ENCODE results near the gene CDKL5.

CDKL5 gene

DNA sequence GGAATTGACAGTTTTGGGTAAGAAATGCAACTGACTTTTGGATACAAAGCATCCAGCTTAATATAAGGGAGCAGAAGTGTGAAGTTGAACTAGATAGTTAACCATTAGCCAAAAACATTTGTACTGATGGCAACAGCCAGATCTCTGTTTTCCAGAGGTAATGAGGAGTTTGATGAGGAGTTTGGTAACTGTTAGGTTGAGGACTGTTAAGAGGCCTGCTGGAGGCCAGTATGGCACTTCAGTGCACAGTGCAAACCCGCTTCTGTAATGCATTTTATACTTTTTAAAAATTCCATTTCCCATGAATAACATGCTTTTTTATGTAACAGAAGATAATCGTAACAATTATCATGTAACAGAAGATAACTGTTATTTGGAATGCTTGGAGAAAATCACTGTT, 30.0 kb downstream of the CDKL5 start:
- no peak for DNase-seq

DNA sequence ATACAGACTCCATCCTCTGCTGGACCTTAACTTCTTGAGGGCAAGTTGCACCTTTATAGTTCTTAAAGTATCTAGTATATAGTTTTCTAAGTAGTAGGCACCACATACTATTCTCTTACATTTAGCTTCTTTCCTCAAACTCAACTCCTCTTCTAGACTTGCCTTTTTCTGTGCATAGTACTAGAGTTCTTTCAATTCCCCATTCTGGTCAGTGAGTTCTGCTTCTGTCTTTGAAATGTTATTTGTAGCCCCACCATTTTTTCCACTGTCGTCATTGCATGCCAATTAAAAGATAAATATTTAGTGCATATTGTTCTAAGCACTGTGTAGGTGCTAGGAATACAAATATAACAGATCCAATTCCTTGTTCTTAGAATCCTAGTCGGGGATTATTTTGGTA, 31.6 kb downstream of the CDKL5 start:
- DNase-seq = no peak

DNA sequence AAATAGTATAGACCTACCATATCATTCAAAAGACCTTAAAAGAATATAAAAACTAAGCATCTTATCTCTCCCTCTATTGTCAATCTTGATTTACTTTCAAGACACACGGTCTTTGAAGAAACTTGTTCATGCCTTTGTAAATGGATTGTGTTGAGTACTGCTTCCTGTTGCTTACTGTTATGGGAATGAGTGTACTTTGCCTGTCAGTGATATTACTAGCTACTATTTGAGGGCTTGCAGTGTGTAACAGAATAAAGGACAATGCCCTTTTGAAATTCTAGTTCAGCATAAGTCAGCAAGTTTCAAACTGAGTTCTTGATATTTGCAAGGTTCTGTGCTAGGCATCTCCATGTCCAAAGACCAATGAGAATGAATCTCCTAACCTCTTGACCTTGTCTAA, 36.0 kb downstream of the CDKL5 start:
- no peak for DNase-seq

DNA sequence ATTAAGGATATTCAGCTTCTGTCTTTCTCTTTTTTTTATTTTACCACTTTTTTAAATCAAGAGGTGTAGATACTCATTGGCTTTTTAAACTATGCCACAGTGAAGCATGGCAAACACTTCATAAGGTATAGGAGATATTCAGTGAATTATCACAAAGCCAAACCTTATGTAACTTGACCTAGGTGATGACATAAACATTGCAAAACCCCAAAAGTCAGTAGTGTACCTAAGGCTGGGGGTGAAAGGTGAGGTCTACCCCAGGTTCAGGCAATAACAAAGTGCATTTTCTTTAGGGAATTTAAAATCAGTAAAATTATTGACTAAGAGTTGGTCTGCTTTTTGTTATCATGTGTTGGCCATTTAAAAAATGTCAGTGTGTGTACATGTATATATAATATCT, 39.1 kb downstream of the CDKL5 start:
- DNase-seq = no peak

DNA sequence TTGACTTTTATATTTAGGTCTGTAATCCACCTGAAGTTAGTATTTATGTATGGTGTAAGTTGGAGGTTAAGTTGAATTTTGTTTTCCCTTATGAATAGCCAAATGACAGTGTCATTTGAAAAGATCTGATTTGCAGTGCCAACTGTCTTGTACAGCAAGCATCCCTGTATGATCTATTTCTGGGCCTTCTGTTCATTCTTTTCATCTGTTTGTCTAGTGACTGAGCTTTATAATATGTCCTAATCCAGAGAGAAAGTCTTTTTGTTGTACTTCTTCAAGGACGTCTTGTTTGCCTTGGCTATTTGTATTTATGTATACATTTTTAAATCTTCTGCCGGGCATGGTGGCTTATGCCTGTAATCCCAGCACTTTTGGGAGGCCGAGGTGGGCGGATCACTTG, 39.6 kb downstream of the CDKL5 start:
- no peak for DNase-seq

DNA sequence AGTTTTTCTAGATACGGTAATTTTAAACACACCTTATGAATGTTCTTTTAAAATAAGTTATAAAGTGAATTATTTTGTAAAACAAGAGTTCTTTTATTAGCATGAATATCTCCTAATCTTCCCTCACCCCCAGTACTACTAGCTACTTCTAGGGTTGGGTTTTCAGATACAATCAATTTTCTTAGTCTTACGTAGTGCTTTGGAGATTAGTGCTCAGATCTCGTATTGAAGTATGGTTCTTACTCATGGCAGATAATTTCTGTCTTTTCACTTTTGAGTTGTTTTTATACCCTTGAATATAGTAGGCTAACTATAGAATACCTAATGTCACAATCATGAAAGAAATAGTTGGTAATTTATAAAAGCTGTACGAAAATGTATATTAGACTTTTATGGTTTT, 43.2 kb downstream of the CDKL5 start:
- DNase-seq = no peak

DNA sequence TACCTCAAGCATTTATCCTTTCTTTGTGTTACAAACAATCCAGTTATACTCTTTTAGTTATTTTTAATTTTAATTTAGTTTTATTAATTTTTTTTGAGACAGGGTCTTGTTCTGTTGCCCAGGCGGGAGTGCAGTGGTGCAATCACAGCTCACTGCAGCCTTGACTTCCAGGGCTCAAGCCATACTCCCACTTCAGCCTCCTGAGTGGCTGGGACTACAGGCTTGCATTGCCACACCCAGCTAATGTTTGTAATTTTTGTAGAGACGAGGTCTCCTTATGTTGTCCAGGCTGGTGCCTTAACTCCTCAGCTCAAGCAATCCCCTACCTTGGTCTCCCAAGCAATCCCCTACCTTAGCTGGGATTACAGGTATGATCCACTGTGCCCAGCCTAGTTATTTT, 45.9 kb downstream of the CDKL5 start:
- no peak for DNase-seq

DNA sequence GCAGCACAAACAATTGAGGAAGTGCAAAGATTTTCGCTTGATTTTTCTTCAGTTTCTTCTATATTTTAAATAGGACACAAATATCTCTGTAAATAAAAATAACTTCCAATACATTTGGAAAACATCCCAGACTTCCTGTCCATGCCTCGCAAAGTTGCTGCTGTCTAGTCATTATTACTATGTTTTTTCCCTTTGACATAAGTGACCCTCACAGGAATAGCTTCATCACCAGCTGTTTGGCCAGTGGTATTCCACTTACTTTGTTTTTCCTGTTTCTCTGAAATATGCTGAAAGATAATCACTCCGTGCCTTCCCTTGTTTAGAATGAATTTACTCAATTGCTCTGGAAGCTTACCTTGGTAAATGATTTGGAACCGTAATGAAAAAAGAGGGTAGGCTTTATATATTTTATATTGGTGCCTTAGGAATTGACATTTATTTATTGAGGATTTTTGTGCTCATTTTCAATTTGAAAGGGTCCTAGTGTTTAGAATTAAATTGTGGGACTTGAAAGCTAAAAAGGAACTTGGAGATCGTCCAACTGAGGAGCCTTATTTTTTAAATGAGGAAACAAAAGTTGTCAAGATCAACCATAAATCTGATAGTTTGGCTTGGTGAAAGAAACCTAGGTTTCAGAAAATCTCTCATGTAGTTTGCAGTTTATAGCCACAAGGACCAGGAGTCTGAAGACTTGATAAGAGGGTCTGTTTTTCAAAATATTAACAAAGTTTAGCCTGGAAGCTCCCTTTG, 65.6 kb downstream of the CDKL5 start:
- no peak for DNase-seq

DNA sequence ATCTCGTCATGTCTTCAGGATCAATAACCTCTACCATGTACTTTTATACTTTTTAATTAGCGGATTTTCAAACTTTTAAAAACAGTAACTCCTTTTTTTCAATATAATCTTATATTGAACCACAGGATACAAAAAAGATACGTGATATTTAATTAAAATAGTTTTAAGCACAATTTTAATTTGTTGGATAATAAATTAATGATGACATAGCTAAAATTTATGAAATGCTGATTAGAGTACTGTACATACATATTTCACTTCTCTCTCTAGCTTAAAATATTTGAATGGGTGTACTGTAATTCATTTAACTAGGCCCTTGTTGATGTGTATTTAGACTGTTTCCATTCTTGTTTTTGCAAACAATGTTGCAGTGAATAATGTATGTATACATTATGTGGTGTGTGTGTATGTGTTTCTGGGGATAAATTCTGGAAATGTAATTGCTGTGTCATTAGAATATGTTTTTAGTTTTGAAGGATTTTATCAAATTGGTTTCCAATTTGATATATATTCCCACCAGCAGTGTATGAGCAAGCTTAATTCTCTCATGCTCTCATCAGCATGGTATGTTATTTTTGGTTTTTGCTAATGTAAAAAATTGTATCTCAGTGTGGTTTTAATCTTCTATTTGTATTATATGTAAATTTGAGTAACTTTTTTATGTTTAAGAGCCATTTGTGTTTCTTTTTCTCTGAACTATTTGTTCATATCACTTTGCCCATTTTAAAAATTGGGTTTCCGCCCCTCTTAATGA, 66.4 kb downstream of the CDKL5 start:
- DNase-seq = no peak

DNA sequence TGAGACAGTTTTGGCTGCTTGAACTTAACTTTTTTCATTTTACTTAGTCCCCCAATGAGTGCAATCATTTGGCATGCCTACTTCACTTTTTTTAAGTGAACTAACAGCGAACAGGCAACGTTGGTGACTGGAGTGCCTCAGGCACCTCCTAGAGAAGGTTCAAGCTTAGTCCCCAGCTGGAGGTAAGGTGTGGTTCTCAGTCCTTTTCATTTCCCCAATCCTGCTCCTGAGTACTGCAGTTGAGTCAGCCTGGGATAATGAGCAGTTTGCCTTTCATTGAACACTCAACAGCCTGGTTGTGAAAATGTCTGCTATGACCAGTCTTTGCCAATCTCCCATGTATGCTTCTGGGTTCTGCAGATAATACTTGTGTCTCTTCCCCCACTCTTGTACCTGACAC, 109.5 kb downstream of the CDKL5 start:
- no peak for DNase-seq

DNA sequence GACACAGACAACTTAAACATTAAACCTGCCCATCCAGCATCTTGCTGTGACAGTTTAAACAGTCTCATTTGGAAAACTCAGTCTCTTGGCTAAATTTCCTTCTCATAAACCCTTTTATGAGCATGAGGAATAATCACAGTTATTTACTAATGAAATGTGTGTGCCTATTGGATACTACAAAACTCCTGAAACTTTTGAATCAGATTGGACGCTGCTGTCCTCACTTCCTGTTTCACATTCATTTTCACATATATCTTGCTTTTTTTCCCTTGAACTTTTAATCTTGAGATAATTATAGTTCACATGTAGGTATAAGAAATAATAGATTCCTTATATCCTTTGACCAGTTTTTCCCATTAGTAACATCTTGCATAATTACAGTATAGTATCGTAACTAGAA, 111.7 kb downstream of the CDKL5 start:
- no peak for DNase-seq

DNA sequence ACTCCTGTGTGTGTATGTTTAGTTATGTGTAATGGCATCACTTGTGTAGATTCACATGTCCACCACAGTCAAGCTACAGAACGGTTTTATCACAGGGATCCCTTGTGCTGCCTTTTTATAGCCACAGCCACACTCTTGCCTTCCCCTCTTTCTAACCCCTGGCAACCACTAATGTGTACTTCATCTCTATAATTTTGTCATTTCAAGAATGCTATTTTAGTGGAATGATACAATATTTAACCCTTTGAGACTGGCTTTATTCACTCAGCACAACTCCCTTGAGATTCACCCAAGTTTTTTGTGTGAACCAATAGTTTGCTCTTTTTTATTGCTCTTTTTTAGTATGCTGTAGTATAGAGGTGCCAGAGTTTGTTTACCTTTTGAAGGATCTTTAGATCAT, 112.1 kb downstream of the CDKL5 start:
- DNase-seq = no peak

DNA sequence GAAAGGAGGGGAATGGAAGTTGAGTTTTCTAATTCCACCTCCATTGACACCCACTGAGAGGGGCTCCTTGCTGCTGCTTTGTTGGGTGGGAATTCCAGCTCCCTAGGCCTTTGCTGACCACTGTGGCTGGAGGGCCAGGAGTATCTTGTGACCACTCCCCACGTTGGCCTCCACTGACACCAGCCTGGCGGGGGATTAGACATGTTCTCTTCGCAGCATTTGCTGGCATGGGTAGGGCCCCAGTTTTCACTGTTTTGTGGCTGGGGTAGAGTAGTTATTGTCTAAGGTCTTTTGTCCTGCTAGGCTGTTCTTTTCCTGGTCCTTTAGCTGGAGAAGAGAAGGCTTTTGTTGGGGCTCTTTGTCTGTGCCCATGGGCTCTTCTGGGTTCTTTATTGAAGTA, 116.7 kb downstream of the CDKL5 start:
- DNase-seq = no peak

DNA sequence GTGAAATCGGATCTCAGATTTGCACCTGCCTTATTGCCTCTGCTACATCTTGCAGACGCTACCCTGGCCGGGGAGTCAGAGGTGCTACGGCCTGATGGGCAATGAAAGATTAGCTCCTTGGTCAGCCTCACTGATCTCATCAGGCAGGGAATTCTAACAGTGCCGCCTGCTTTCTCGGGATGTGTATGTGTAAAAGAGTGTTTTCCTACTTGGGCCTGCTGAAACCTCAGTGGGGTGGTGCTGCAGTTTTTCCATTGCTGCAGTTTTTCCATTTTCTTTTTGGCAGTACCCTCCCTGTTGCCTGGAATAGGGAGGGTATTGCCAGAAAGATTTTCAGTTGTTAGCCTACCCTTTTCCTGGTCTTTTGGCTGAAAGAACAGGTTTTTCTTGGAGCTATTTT, 117.5 kb downstream of the CDKL5 start:
- DNase-seq = no peak

DNA sequence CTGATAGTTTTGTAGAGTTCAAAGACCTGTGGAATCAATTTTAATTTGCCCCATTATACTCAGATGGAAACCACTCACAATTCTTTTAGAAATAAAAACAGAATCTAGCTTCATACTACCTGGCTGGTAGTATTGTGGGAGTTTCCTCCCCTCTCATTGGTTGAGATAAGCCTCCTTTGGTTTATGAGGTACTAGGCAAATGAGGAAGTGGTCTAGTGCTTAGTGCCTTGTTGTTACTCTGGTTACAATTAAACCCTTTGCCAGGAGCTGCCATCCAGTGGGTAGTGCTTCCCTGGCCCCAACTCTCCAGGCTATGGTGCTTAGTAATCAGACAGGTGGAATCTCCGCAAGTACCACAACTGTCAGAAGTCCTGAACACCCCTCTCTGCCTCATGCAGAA, 118.3 kb downstream of the CDKL5 start:
- DNase-seq = no peak

DNA sequence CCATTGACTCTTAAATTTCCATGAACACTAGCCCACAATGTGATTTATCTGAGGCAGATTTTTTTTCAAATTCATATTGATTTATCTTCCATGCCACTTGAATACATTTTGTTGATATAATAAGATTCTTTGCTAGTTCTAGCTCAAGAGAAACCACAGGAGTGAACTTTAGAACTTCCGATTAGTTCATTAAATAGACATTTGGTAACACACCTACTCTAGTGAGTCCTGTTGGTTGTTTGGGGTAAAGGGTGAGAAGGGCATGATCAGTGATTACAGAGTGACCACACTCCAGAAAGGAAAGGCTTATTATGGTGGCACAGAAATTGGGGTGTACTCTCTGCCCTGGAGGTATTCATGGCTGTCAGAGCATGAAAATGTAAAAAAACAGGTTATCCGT, 120.4 kb downstream of the CDKL5 start:
- DNase-seq = no peak

DNA sequence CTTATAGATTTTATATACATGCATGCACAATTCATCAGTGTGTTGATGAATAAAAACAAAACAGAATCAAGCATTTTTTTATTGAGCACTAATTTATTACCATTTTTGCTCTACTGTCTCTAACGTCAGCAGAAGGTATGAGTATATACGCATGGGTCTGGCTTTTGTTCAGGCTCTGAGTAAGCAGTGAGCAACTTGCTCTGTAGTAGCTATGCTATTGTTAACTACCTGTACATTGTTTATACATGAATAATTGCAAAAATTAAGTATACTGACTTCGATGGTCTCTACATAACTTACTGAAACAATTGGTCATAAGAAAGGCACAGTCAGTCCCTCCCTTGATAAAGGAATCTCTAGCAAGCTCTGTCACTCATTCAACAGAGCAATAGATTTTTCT, 123.6 kb downstream of the CDKL5 start:
- no peak for DNase-seq

DNA sequence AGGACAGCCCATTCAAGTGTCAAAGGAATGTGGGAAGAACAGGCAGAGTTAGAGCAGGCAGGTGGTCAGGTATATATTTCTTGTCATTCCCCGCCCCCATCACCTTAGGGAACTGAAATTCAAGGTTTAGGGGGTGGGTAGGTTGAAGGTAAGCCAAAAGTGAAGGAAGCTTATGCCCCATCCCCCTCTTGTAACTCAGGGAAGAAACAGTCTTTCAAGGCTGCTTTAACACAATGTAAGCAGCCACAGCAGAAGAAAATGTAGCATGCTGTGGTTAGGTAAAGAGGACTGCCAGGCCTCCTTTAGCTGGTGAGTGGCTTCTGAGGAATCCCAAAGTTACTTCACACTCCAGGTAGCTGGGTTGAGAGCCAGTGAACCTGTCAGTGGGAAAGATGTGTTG, 124.2 kb downstream of the CDKL5 start:
- DNase-seq = no peak

DNA sequence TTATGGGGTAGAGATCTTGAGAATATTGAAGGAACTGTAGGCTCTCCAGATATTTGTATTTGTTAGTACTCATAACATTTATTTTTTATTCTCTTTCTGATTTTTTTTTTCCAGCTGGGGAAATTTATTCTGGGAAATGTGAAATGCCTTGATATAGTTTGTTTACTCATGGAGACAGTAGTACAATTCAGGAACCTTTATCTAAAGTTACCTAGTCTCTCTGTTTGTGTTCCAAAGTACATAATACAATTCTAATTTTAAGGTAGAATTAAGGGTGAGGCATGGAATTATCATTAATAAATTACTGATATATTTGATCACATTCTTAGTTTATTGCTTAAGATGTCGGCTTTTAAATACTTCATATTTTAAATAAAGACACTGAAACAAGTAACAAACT, 132.5 kb downstream of the CDKL5 start:
- DNase-seq = no peak

DNA sequence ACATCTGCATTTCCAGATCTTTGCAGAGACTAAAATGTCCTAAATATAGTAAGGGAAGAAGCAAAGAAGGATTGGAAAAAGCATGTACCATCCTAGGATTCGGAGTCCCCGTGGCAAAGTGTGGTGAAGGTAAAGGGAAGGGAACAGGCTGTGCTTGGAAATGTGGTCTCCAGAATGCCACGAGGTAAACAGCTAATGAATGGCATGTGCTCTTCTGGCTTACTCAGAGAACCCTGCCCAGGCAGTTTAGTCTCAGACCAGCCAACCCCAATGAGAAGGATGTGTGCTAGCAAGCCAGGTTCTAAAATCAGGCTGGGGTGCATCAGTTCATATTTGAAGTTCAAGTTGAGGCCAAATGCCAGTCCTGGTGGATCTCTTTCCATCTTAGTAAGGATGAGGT, 133.4 kb downstream of the CDKL5 start:
- no peak for DNase-seq

DNA sequence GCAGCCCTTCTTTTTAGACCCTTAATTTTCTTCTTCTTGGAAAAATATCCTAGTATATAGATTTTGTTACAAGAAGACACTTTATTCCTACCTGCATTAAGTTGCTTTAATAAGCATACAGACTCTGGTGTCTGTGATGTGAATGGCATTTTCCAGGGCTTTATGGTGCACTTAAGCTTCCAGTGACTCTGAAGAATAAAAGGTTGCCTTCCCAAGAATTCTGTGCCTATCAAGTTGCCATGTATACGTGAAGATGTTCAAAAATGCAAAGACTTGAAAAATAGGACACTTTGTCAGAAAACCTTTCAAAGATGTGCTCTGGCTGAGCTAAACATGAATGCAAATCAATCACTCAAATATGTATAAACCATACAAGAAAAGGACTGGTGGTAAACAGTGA, 135.6 kb downstream of the CDKL5 start:
- no peak for DNase-seq

DNA sequence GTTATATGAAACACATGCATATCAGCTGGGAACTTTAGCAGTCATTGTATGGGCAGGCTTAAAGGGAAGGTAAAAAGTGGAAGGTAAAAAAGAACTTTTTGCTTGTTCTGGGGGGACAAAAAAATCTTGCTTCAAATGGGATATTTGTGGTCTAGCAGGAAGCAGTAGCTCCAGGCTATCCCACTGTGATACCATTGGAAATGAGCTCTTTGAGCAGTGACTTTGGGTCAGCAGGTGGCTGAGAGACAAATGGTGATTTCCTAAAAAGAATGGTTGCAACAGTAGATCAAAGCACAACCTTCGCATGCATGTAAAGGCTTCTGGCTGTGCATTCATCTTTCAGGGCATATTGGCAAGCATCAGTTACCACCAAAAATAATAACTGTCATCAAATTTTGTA, 140.3 kb downstream of the CDKL5 start:
- no peak for DNase-seq

DNA sequence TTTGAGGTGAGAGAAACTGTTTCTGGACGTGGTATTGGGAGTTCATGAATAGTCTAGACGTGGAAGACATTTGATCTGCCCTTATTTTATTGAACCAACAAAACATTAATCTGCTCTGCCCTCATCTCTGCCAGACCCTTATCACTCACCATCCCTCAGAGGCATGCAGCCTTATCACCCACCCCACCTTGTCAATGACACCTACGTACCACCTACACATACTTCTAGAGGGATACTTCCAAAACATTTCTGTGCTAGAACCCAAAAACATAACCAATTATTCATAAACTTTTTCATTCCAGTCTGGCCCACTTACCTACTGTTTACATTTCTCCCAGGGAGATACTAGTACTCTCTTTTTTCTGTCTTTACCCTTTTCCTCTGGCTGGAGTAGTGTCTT, 141.3 kb downstream of the CDKL5 start:
- DNase-seq = no peak

All from nucleus accumbens (tissue), 56 donors.